Posterior cingulate gyrus (tissue), 11 donors: ENCODE measurements around the gene MPIG6B.

Source experiments
- DNase-seq, 10 donors: peaks; one replicate each; pipeline versions ENCODE4 v3.0.0 to v3.0.0-alpha.2; 2020 to 2021; ENCODE audit warnings: mixed read lengths in 3 of 10
- intact Hi-C: fragments of 100-400 bp; cut with DNase I; formaldehyde crosslinking; loops from one replicate; pipeline ENCODE4 v1.15.1; 2023

The MPIG6B gene

DNA sequence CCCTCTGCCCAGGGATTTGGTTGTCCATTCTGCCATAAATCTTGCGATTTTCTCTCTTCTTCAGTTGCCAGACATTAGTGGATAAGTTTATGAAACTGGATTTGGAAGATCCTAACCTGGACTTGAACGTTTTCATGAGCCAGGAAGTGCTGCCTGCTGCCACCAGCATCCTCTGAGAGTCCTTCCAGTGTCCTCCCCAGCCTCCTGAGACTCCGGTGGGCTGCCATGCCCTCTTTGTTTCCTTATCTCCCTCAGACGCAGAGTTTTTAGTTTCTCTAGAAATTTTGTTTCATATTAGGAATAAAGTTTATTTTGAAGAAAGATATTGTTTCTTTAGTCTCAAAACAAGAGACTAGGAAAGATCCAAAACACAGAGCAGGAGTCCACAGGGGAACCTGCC lies 39.2 kb downstream of the MPIG6B start, which contains the start of gene SAPCD1:
Gene SAPCD1 (plus strand): TSS at position 301 of the 400 bp plus-strand sequence. CDS start 399 bp downstream, outside the sequence.
- intact Hi-C loops = no loop called here
- peak in 1 of 10 donors; percentile 37 for DNase-seq

DNA sequence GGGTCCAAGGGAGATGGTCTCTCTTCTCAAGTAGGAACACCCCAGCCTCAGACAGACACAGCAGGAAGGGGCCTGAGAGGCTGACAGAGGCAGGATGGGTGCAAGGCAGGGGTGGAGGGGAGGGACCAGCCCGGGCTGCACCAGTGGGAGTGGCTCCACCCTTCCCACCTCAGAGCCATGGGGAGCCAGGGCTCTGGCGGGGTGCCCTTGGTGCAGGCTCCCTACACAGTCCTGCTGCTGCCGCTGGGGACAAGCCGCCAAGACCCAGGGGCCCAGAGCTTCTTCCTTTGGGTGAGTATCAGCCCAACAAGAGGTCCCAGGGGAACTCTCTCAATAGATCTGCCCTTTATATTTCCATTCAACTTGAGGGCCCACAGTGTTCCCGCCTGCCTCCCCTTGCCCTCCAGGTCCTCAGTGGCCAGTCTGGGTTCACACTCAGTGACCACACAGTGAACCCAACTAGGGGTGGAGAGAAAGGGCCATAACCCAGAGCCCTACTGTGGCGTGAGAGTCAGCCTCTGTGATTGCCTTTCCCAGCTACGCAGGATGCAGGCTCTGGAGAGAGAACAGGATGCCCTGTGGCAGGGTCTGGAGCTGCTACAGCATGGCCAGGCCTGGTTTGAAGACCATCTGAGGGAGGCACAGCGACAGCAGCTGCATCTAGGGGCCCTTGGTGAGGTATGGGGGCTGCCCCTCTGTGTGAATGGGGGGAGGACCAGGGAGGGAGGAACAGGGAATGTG lies 39.9 kb downstream of the MPIG6B start:
- intact Hi-C loops = no loop called here
- DNase-seq = peak in 2 of 10 donors; percentile 35 to 77

DNA sequence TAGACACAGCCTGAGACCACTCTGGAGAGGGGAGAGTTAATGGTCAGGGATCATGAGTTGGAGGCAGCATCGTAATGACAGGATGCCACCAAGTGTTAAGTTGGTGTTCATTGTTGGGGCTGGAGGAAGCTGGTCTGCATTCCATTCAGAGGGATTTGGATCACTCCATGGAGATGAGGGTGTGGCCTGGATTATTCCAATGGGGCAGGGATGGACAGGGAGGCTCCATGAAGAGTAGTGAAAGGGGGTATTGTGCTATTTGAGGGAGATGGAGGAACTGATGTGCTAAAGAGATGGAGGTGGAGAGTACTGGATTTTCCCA lies 40.4 kb downstream of the MPIG6B start:
- DNase-seq = no peak
- intact Hi-C loops = no loop called here

DNA sequence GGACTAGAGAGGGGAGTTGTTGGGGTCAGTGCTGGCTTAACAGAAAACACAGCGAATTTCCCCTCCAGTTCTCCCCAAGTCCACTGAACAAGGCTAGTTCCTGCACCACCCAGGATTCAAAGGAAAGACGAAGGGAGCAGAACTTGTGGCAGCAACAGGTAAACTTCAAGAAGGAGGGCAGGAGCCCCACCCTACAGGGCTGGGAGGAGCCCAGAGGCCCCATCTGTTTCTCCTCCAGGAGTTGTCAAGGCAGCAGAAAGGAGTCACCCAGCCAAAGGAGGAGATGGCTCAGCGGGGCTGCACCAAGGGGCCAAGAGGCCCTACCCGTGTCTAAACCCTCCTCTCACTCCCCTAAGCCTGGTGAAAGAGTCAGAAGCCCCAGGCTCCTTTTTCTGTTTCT lies 41.0 kb downstream of the MPIG6B start:
- peak in 2 of 10 donors; percentile 19 to 26 for DNase-seq
- intact Hi-C loops = no loop called here

DNA sequence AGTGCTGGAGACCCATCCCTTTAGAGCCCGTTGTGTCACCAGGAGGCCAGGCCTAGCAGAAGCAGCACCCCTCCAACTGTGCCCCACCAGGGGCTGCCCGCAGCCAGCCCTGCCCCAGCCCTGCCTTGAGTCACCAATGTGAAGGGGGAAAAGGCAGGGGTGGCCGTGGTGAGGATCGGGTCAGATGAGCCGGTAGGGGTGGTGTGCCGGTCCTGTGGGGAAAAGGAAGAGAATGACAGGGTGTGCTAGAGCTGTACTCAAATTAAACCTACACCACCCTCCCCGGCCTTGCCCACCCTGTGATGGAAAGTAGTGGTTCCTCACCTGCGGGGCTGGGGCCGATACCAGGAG lies 42.4 kb downstream of the MPIG6B start:
- DNase-seq = peak in 1 of 10 donors; percentile 49
- intact Hi-C loops = no loop called here

DNA sequence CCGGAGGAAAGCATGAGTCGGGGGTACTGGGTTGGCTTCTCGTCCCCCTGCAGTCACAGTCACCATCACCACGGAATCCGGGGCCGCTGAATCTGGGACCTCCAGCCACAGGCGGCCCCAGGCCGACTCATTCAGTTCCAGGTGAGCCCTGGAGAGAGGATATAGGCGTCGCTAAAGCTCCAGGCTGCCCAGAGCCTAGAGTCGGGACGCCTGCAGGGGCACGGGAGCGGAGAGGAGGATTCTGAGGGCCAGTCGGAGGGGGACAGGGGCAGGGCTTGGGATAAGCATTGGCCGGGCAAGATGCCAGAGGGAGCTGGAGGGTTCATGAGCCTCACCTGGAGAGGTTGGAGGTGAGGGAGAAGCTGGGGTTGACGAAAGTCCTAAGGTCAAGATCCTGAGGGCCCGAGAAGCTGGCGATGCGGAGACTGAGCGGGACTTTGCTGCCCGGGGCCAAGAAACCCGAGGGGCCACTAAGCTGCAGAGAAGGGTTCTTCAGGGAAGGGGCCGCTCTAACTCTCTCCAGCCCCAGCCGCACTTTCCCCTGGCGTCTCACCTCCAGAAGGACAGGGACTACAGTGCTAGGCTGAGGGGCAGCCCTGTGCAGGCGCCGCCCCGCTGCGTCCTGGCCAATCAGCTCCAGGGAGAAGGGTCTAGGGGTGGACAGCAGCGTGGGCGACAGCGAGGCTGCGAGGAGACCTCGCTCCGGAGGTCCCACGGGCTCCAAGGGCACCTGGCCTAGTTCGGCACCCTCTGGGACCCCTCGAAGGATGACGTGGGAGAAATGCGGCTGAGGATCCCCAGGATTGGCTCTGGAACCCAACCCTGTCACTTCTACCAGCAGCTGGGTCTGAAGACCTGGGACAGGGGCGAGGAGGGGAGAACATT lies 43.0 kb downstream of the MPIG6B start:
- intact Hi-C loops = no loop called here
- peak in 2 of 10 donors; percentile 65 to 69 for DNase-seq

DNA sequence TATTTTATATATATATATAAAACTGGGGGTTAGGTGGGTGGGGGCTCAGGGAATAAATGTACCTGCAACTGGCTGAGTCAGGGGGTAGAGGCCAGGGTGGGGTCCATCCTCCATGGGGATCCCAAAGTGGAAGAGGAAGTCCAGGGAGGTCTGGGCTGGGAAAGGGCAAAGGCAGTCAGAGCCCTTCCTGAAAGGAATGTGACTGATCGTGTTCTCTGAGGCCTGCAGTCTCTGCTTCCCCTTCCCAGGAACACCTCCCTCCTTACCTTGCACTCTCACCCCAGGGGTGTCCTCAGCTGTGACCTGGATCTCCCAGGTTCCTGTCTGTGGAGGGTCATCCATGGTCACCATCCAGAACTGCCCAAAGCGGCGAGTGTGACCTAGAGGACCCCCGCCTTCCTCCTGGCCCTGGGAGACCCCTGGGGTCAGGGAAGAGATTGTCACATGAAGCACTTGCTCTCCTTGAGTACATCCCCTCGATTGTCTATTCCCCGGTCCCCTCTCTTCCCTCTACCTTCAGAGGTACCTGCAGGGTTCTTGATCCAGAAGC lies 44.0 kb downstream of the MPIG6B start:
- intact Hi-C loops = no loop called here
- DNase-seq = peak in 2 of 10 donors; percentile 29 to 48

DNA sequence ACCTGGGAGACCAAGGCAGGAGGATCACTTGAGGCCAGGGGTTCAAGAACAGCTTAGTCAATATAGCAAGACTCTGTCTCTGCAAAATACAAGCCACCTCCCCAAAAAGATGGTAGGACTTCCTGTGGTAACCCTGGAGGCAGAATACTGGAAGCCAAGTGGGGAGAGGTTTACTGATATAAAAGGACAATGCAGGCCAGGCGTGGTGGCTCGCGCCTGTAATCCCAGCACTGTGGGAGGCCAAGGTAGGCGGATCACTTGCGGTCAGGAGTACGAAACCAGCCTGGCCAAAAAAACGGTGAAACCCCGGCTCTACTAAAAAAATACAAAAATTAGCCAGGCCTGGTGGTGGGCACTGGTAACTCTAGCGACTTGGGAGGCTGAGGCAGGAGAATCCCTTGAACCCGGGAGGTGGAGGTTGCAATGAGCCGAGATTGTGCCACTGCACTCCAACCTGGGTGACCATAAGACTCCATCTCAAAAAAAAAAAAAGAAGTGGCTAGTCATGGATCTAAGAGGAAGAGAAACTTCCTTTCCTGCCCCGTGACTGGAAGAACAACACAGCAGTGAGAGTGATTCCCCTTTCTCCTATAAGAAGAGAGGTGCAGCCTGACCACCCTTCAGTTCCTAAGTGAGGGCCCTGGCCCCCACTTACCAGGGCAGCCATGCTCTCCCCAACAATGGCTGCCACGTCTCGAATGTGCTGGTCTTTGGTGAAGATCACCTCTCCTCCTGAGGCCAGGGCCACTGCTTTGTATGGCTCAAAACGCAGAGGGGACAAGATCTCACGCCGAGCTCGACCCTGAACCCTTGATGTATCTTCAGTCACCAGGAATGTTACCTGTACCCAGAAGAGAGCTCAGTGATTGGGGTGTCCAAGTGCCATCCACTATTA lies 45.4 kb downstream of the MPIG6B start:
- intact Hi-C loops = no loop called here
- DNase-seq = peak in 2 of 10 donors; percentile 28 to 38

DNA sequence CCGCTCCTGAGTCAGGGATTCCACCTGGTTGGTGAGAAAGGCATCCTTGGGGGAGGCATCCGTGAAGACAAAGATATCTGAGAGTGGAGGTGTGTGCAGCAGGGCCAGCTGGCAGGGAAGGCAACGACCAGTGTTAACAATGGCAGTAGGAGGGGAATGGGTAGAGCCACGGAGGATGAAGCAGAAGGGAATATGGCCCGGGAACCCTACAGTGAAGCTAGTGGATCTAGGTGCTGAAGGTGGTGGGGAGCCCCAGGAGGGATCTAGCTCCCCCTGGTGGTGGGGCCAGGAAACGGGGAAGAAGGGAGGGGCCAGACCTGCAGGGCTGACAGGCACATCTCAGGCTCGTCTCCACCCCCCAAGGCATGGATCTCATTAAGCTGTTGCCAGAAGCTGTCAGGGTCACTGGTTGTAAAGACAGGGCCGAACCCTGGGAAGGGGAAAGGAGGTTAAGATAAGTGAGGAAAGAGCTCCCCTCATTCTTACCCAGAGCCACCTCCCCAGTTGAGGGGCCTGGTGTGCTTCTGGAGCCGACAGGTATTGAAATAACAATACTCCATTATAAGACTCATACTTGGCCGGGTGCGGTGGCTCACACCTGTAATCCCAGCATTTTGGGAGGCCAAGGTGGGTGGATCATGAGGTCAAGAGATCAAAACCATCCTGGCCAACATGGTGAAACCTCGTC lies 46.7 kb downstream of the MPIG6B start:
- DNase-seq = peak in 3 of 10 donors; percentile 29 to 66 (median 55)
- intact Hi-C loops = no loop called here

DNA sequence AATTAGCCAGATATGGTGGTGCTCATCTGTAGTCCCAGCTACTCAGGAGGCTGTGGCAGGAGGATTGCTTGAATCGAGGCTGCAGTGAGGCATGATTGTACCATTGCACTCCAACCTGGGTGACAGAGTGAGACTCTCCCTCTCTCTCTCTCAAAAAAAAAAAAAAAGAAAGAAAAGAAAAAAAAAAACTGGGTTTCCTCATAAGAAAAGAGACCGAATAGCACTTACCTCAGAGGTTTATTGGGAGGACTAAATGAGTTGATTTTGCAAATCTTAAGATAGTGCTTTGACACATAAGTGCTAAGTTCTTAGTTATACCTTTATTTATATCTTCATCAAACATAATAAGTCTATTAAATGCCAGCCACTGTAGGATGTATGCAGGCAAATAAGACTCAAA lies 47.7 kb downstream of the MPIG6B start:
- intact Hi-C loops = no loop called here
- DNase-seq = no peak

DNA sequence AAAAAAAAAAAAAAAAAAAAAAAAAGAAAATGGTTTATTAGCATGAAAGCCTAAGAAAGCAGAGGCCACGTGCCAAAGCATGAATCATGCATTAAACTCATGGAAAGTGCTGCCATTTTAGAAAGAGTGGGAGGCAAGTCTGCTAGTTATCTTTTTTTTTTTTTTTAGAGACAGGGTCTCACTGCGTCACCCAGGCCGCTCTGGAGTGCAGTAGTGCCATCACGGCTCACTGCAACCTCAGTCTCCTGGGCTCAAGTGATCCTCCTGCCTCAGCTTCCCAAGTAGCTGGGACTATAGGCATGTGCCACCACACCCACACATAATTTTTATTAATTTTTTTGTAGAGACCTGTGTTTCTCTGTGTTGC lies 48.8 kb downstream of the MPIG6B start:
- peak in 1 of 10 donors; percentile 26 for DNase-seq
- intact Hi-C loops = no loop called here

DNA sequence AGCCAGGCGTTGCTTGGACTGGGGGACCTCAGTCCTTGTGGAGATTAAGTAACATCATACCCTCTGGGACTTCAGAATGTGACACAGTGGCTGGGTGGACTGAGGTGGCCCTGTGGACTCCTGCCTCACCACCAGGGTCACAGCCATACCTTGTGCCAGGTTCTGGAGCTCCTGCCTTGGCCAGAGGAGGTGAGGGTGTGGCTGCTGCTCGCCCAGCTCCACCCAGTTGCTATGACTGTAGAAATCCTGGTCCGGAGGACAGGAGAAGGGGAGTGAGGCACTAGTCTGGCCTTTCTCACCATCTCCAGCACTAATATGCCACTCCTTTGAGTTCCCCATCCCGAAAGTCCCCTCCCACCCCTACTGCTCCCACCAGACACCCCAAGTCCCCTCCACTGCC lies 52.0 kb downstream of the MPIG6B start:
- intact Hi-C loops = no loop called here
- DNase-seq = peak in 3 of 10 donors; percentile 24 to 62 (median 51)

DNA sequence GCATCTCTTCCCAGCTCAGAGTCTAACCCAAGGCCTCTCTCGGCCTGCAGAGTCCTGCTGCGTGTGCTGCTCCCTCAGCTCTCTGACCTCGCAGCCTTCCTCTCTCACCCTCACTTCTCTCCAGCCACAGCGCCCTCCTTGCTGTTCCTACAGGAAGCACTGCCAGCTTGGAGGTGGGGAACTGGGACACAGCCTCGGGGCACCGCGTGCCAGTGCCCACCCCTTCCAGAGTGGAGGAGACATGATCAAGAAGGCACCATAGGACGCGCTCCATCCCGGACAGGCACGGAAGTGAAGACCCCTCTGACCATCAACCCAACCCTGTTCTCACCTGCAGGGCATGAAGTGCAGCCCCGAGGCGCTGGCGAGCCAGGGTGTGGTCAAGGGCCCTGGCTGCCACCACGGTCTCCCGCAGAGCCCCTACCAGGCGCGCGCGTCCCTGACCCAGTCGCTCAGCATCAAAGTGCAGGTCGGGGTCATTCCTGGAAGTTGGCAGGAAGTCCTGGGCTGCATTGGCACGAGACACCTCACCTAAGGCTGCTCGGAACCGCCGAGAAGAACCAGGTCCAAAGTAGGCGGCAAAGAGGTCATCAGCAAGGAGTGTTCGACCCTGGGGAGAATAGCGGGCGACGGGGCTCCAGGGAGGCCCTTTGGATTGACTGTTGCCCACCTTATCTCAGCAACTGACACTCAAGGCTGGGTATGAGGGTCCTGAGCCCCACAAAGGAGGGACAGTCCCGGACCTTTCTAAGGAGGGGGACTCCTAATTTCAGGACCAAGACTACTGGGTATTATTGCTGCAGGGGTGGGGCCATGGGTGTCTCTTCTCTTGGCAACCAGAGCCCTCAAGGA lies 52.7 kb downstream of the MPIG6B start:
- peak in 3 of 10 donors; percentile 39 to 72 (median 67) for DNase-seq
- intact Hi-C loops = no loop called here
